HS-27A (cell line): Measurements from ENCODE around the gene TUBGCP2.

Experiments used
- DNase-seq: peaks from one replicate; pipeline ENCODE4 v3.0.0-alpha.2; 2012; ENCODE audit warnings: low read depth, missing footprints

Gene TUBGCP2

GRCh38 chr10:133343558-133343957 is 34.9 kb upstream of the TUBGCP2 start:
- DNase-seq: no peak

DNA sequence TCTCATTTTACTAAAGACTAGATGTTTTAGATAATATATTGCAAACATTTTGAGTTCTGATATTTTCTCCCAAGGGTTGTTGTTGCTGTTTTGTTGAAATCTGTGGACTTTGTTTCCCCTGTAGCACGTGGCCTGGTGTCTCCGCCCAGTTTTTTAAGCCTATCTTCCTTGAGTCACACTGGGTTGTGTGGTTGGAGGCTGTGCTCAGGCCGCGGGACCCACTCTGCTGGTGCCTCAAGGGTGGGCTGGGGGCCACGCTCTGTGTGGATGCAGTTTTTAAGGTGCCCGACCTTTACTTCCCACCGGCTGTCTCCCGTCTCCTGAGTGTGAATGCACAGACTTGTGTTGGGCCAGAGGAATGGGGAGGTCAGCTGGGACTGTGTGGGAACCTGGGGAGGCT is 34.3 kb upstream of the TUBGCP2 start:
- DNase-seq: no peak

GRCh38 chr10:133341983-133342382 is 33.3 kb upstream of the TUBGCP2 start:
- no peak for DNase-seq

GRCh38 chr10:133339708-133340380 is 31.2 kb upstream of the TUBGCP2 start:
- DNase-seq: no peak

- DNase-seq: no peak
Measured at GRCh38 chr10:133338080-133339071, 29.7 kb upstream of the TUBGCP2 start.

- DNase-seq: no peak
Measured at GRCh38 chr10:133337370-133337725, 28.7 kb upstream of the TUBGCP2 start.

GRCh38 chr10:133336577-133337369 is 28.1 kb upstream of the TUBGCP2 start, which contains the start of gene CALY:
TSS of gene CALY (minus strand) at chr10:133336896. CDS start at chr10:133328989, 7,907 bp downstream.
- no peak for DNase-seq

DNA sequence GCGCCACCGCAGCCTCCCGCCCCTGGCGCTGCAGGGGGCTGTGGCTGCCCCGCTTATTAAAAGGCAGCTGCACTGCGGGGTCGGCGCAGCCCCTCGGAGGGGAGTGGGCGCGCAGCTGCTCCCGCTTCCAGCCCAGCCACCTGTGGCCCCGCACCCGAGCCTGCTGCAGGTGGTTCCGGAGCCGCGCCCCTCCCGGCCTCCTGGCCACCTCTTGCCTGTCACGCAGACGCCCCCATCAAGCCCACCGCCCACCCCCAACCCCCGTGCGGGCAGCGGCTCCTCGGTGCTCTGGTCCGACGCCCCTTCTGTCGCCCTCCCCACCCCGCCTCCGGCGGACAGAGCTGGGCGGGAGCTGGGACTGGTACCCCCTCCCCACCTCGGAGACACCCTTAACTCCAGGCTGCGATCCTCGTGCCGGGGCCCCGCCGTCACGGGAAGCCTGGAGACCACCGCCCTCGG is 27.5 kb upstream of the TUBGCP2 start:
- DNase-seq: no peak

- DNase-seq: no peak
Measured at GRCh38 chr10:133335246-133336117, 26.8 kb upstream of the TUBGCP2 start.

GRCh38 chr10:133334503-133335245 is 26.0 kb upstream of the TUBGCP2 start:
- no peak for DNase-seq

DNA sequence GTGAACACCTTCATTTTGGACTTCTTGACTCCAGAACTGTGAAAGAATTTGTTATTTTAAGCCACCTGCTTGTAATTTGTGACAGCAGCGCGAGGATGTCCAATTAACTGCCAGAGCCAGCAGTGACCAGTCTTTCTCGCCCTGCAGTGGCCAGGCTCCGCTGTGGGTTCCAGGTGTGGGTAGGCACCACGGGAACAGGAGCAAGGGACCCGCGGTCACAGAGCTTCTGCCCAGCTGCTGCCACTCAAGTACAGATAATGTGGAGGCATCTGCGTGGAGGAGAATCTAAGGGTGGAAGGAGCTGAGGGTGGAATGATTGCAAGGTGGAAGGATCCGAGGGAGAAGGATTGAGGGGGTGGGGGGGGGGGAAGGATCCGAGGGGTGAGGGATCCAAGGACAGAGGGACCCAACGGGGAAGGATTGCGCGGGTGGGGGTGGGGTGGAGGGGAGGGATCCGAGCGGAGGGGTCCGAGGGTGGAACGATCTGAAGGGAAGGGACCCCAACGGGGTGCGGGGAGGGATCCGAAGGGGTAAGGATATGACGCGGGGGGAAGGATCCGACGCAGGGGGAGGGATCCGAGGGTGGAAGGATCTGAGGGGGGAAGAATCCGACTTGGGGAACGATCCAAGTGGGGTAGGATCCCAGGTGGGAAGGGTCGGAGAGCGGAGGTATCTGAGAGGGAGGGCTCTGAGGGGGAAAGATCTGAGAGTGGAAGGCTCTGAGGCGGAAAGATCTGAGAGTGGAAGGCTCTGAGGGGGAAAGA is 24.4 kb upstream of the TUBGCP2 start:
- no peak for DNase-seq

DNA sequence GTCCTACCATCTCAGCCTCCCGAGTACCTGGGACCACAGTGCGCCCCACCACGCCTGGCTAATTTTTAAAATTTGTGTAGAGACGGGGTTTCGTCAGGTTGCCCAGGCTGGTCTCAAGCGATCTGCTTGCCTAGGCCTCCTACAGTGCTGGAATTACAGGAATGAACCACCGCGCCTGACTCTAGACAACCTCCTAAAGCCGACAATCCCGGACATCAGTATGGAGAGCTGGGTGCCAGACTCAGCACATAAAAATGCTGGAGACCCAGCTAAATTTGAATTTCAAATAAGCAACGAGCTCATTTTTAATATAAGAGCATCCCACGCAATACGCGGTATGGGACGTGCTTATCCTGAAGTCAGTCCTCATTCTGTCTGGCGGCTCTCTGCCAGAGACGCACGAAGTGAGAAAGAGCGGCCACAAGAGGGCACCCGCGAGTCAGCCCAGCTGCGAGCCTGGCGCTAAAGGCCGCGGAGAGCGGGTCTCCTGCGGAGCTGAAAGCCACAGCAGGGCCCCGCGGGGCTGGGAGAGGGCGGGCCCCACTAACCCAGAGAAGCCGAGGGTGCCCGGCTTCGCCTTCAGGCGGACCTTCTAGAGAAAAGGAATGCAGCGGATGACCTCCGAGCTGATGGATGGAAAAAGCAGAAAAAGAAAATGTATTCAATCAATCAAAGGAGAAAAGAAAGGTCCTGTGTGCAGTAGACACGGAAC is 21.0 kb upstream of the TUBGCP2 start:
- no peak for DNase-seq

DNA sequence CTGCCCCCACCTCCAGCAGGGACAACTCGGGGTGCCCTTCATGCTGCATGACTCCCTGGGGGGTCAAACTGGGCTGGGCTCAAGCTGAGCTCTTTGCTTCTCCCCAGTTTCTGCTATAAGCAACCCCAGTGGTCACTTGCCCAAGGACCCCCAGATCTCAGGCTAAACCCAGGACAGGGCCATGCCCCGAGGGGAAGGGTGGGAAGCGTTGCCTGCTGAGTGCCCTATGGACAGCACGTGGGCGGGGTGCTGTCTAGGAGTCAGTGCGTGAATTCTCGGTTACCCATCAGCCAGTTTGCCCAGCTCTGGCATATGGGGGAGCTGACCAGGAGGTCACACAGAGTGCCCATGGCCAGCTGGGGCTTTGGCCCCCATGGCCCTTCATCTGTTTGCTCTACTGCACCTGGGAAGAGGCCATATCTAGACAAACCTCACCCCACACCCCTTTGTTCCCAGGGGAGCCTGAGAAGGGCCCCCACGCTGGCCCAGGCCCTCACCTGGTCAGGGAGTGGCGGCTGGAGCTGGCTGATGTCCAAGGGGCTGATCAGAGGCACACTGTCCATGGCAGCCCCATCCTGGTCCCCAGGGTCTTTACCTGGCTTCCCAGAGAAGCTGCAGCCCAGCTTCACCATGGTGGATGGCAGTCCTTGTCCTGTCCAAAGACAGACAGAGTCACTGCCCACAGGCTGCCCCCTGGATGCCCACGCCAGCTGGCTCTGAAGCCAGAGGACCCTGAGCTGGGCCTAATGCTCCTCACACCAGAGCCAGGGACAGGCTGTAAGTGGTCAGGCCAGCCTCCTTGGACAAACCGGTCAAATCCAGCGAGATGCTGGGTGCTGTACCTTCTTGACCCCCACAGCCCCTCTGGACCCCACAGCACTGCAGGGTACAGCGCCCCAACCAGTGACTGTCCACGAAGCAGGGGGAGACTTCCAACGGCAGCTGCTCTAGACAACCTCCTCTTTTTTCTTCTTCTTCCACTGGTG is 20.0 kb upstream of the TUBGCP2 start:
- no peak for DNase-seq

DNA sequence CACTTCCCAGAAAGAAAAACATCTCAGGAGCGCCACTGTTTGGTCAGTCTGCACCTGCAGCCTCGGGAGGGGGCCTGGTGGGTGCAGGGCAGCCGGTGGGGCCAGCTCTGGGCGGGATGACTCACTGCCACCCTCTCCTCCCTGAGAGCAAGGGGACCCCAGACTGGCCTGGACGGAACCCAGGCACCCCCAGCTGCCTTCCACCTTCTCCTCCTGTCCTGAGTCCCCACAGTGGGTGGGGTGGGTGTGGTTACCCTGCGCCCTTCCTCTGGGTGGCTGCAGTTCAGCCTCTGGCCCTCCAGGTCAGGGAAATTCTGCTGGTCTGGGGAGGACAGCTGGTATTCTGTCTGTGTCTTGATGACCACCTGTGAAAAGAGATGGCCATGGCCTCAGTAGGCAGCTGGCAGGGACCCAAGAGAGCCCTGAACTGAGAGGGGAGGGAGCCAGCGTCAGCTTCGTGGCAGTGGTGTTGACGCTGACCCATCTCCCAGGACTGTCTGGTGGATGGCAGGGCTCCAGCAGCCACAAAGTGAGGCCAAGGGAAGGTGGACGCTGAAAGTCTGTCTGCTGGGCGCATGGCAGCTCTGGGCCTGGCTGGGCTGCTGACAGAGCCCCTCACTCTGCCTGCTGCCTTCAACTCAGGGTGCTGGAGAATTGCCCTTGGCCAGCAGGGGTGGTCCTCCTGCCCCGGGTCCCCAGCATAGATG is 19.1 kb upstream of the TUBGCP2 start:
- no peak for DNase-seq

DNA sequence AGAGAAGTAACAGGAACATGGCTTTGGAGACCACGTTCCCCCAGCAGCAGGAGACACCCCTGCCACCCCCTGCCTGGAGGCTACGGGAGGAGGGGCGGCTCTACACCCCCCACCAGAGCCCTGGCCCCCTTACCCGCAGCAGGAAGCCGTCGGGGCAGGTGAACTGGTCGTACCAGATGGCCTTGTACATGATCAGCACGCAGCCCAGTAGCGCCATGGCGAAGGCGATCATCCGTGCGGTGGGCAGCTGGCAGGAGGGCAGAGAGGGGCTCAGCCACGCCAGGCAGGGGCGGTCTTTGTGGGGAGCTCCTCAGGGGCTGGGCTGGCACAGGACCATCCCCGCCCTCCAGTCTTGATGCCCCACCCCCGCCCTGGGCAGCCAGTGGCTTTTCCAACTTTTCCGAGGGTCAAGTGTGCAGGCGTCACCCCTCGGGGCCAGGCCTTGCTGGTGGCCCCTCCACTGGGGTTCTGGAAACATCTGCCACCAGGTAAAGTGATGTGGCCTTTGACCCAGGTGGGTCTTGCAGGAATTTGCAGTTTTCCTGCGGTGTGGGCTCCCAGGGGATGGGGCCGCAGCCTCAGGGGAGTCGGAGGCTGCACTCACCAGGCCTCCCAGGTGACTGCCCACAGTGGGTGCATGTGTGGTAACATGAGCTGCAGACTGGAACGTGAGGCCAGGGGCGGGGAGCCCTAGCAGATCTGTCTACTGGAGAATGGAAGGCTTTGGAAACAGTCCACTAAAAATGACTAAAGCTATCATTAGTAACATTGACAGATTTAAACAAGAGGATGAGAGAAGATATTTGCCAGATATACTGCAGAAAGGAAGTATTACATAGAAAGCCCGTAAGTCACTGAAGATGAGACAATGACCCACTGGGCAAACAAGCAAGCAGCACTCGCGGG is 18.3 kb upstream of the TUBGCP2 start:
- DNase-seq: no peak

GRCh38 chr10:133326223-133326551 is 17.5 kb upstream of the TUBGCP2 start:
- no peak for DNase-seq
